Measurements from ENCODE around the gene HAPLN1.

The HAPLN1 gene

DNA sequence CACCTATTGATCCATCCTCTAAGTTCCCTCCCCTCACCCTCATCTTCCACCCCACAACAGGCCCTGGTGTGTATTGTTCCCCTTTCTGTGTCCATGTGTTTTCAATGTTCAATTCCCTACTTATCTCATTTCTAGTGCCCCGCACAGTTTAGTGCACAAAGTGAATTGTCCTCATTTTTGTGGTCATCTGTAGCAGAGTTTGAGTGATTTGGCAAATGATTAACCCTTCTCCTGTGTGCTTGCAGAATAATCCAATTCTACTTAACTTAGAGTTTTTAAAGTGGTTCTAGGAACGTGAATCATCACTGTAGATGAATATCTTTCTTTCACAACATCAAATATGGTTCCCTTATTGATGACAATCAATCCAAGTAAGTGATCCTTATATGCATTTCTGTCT, 6.3 kb upstream of the HAPLN1 start:
- Histone ChIP-seq H4K91ac (ENCODE audit: low read depth, low read length, poor library complexity) (no peak overlapping the region), H3K36me3 (replicated peaks in 1 of 2; ENCODE audit: control insufficient read depth in 2 of 2, insufficient read depth in 2 of 2, low read length in 2 of 2) (no peaks in the 10 kb centered on the region), H2BK5ac (ENCODE audit: low read length) (no peak overlapping the region), H2AFZ (ENCODE audit: low read length) (no peak overlapping the region), H2AK5ac (ENCODE audit: low read depth, low read length) (no peak overlapping the region), H3K27me3 (ENCODE audit: control insufficient read depth in 3 of 3, insufficient read depth in 3 of 3, low read depth in 1 of 3, low read length in 3 of 3) (peaks cover 0 to 23% (median 0%) of the 10 kb centered on the region in 3 experiments), H2BK15ac (ENCODE audit: low read length) (no peak overlapping the region), H3K23ac (ENCODE audit: low read depth, low read length, poor library complexity) (no peak overlapping the region), H3K14ac (ENCODE audit: low read length) (no peak overlapping the region), H3K27ac (replicated peaks; ENCODE audit: low read length) (no peak overlapping the region), H3K4me3 (ENCODE audit: low read length in 2 of 2) (no peak overlapping the region), H3K9me3 (replicated peaks in 1 of 2; ENCODE audit: control insufficient read depth in 2 of 2, insufficient read depth in 1 of 2, low read depth in 1 of 2, low read length in 2 of 2) (no peaks in the 10 kb centered on the region), H3K4ac (ENCODE audit: low read length) (no peak overlapping the region), H3K4me2 (ENCODE audit: insufficient read depth, low read length, poor library complexity, severe bottlenecking) (no peak overlapping the region), H3K79me1 (ENCODE audit: low read depth, low read length) (no peaks in the 10 kb centered on the region), H3K4me1 (ENCODE audit: control insufficient read depth in 2 of 2, insufficient read depth in 1 of 2, low read depth in 1 of 2, low read length in 2 of 2) (peaks cover 0 to 3% of the 10 kb centered on the region in 2 donors), H2BK120ac (ENCODE audit: low read depth, low read length) (no peak overlapping the region), H4K8ac (ENCODE audit: low read depth, low read length) (no peak overlapping the region), H2BK12ac (ENCODE audit: low read length) (no peak overlapping the region), H3K18ac (ENCODE audit: low read length) (no peak overlapping the region), H3K9ac (ENCODE audit: low read depth, low read length, poor library complexity) (no peak overlapping the region)
- no CpG with 5 or more reads among the region's 2 CpGs for WGBS, 2 donors (ENCODE audit: extremely low coverage in 2 of 2, insufficient read length in 2 of 2, insufficient replicate concordance in 1 of 2)
- DNase-seq (ENCODE audit: low spot score), result no peak

DNA sequence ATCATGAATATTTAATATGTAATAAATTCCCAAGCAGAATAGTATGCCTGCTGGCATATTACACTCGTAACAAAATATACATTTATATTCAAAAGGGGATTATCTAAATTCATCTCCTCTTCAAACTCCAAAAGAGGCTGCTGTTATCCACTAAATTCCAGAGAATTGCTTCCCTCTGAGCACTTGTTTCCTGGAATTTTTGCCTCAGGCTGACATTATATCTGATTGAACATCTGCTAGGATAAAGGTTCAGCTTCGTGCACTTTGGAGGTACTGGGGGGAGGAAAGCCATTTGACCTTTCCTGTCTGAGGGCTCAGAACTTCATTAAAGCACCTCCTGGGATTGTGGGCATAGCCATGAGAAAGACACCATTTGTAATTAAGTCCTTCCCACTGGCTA, 4.3 kb upstream of the HAPLN1 start:
- Histone ChIP-seq H4K8ac (ENCODE audit: low read depth, low read length) (no peak overlapping the region), H2AK5ac (ENCODE audit: low read depth, low read length) (no peak overlapping the region), H2AFZ (ENCODE audit: low read length) (no peak overlapping the region), H3K27ac (replicated peaks; ENCODE audit: low read length) (no peak overlapping the region), H2BK12ac (ENCODE audit: low read length) (no peak overlapping the region), H3K27me3 (ENCODE audit: control insufficient read depth in 3 of 3, insufficient read depth in 3 of 3, low read depth in 1 of 3, low read length in 3 of 3) (peaks cover 0 to 41% (median 0%) of the 10 kb centered on the region in 3 experiments), H3K14ac (ENCODE audit: low read length) (no peak overlapping the region), H2BK5ac (ENCODE audit: low read length) (no peak overlapping the region), H3K4me3 (ENCODE audit: low read length in 2 of 2) (no peak overlapping the region), H3K9me3 (replicated peaks in 1 of 2; ENCODE audit: control insufficient read depth in 2 of 2, insufficient read depth in 1 of 2, low read depth in 1 of 2, low read length in 2 of 2) (no peaks in the 10 kb centered on the region), H2BK15ac (ENCODE audit: low read length) (no peak overlapping the region), H3K4ac (ENCODE audit: low read length) (no peak overlapping the region), H4K91ac (ENCODE audit: low read depth, low read length, poor library complexity) (no peak overlapping the region), H3K79me1 (ENCODE audit: low read depth, low read length) (no peaks in the 10 kb centered on the region), H2BK120ac (ENCODE audit: low read depth, low read length) (no peak overlapping the region), H3K4me1 (ENCODE audit: control insufficient read depth in 2 of 2, insufficient read depth in 1 of 2, low read depth in 1 of 2, low read length in 2 of 2) (peaks cover 0 to 6% of the 10 kb centered on the region in 2 donors), H3K9ac (ENCODE audit: low read depth, low read length, poor library complexity) (no peak overlapping the region), H3K18ac (ENCODE audit: low read length) (no peak overlapping the region), H3K36me3 (replicated peaks in 1 of 2; ENCODE audit: control insufficient read depth in 2 of 2, insufficient read depth in 2 of 2, low read length in 2 of 2) (no peaks in the 10 kb centered on the region), H3K4me2 (ENCODE audit: insufficient read depth, low read length, poor library complexity, severe bottlenecking) (no peak overlapping the region), H3K23ac (ENCODE audit: low read depth, low read length, poor library complexity) (no peak overlapping the region)
- DNase-seq (ENCODE audit: low spot score), result peak; percentile 5
- WGBS, 2 donors (ENCODE audit: extremely low coverage in 2 of 2, insufficient read length in 2 of 2, insufficient replicate concordance in 1 of 2), result no CpG with 5 or more reads among the region's 2 CpGs

DNA sequence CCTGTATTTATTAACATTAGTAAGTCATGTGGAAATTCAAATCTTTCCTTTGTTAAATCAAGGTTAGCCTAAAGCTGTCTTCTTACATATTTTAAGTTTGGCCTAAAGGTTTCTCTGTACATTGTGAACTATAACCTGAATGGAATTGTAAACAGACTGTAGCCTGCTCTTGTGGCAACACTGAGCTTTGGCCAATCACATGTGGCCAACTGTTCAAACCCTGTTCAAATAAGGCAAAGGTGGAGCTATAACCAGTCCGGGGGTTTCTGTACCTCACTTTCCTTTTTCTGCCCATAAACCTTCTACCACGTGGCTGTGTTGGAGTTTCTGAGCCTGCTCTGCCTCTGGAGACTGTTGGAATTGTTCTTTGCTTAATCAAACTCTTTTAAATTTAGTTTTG, 3.3 kb upstream of the HAPLN1 start:
- no peak overlapping the region for H2BK120ac ChIP-seq (ENCODE audit: low read depth, low read length)
- H3K4me1 ChIP-seq (ENCODE audit: control insufficient read depth in 2 of 2, insufficient read depth in 1 of 2, low read depth in 1 of 2, low read length in 2 of 2), result peaks cover 0 to 6% of the 10 kb centered on the region in 2 donors
- H2BK5ac ChIP-seq (ENCODE audit: low read length), result no peak overlapping the region
- no peak overlapping the region for H2AK5ac ChIP-seq (ENCODE audit: low read depth, low read length)
- H3K4me2 ChIP-seq (ENCODE audit: insufficient read depth, low read length, poor library complexity, severe bottlenecking), result no peak overlapping the region
- H2BK15ac ChIP-seq (ENCODE audit: low read length), result no peak overlapping the region
- no peak overlapping the region for H2BK12ac ChIP-seq (ENCODE audit: low read length)
- H3K4me3 ChIP-seq (ENCODE audit: low read length in 2 of 2), result no peak overlapping the region
- H3K9me3 ChIP-seq (replicated peaks in 1 of 2; ENCODE audit: control insufficient read depth in 2 of 2, insufficient read depth in 1 of 2, low read depth in 1 of 2, low read length in 2 of 2), result no peaks in the 10 kb centered on the region
- no peak overlapping the region for H2AFZ ChIP-seq (ENCODE audit: low read length)
- WGBS, 2 donors (ENCODE audit: extremely low coverage in 2 of 2, insufficient read length in 2 of 2, insufficient replicate concordance in 1 of 2), result no CpG with 5 or more reads among the region's 2 CpGs
- H3K79me1 ChIP-seq (ENCODE audit: low read depth, low read length), result no peaks in the 10 kb centered on the region
- H4K8ac ChIP-seq (ENCODE audit: low read depth, low read length), result no peak overlapping the region
- H3K23ac ChIP-seq (ENCODE audit: low read depth, low read length, poor library complexity), result no peak overlapping the region
- no peaks in the 10 kb centered on the region for H3K36me3 ChIP-seq (replicated peaks in 1 of 2; ENCODE audit: control insufficient read depth in 2 of 2, insufficient read depth in 2 of 2, low read length in 2 of 2)
- no peak for DNase-seq (ENCODE audit: low spot score)
- H3K18ac ChIP-seq (ENCODE audit: low read length), result no peak overlapping the region
- no peak overlapping the region for H3K9ac ChIP-seq (ENCODE audit: low read depth, low read length, poor library complexity)
- no peak overlapping the region for H3K14ac ChIP-seq (ENCODE audit: low read length)
- peaks cover 0 to 47% (median 0%) of the 10 kb centered on the region in 3 experiments for H3K27me3 ChIP-seq (ENCODE audit: control insufficient read depth in 3 of 3, insufficient read depth in 3 of 3, low read depth in 1 of 3, low read length in 3 of 3)
- no peak overlapping the region for H4K91ac ChIP-seq (ENCODE audit: low read depth, low read length, poor library complexity)
- no peak overlapping the region for H3K4ac ChIP-seq (ENCODE audit: low read length)
- no peak overlapping the region for H3K27ac ChIP-seq (replicated peaks; ENCODE audit: low read length)

DNA sequence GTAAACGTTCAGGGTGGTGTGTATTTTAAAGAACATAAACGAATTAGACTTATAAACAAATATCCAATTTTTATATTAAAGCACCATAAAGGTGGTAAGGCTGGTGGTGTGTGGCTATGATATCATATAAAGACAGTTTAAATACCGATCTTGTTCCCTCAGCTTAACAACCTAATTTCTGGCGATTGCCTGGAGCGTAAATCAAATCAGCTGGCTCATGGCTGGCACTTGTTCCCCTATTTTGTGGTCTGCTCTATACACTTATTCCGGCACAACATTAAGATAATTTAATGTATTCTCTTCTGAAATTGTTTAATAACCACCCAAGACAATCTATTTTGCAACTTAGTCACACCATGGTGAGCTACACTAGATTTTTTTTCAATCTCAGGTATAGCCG, 2.4 kb upstream of the HAPLN1 start:
- H3K79me1 ChIP-seq (ENCODE audit: low read depth, low read length), result no peaks in the 10 kb centered on the region
- no peak overlapping the region for H3K4me3 ChIP-seq (ENCODE audit: low read length in 2 of 2)
- H3K27me3 ChIP-seq (ENCODE audit: control insufficient read depth in 3 of 3, insufficient read depth in 3 of 3, low read depth in 1 of 3, low read length in 3 of 3), result peaks cover 0 to 50% (median 0%) of the 10 kb centered on the region in 3 experiments
- no peak overlapping the region for H2BK5ac ChIP-seq (ENCODE audit: low read length)
- H2BK12ac ChIP-seq (ENCODE audit: low read length), result no peak overlapping the region
- H3K18ac ChIP-seq (ENCODE audit: low read length), result no peak overlapping the region
- no peak overlapping the region for H4K8ac ChIP-seq (ENCODE audit: low read depth, low read length)
- WGBS, 2 donors (ENCODE audit: extremely low coverage in 2 of 2, insufficient read length in 2 of 2, insufficient replicate concordance in 1 of 2), result no CpG with 5 or more reads among the region's 7 CpGs
- no peak overlapping the region for H2BK120ac ChIP-seq (ENCODE audit: low read depth, low read length)
- no peak overlapping the region for H3K9ac ChIP-seq (ENCODE audit: low read depth, low read length, poor library complexity)
- H3K36me3 ChIP-seq (replicated peaks in 1 of 2; ENCODE audit: control insufficient read depth in 2 of 2, insufficient read depth in 2 of 2, low read length in 2 of 2), result no peaks in the 10 kb centered on the region
- H2AK5ac ChIP-seq (ENCODE audit: low read depth, low read length), result no peak overlapping the region
- H3K4me1 ChIP-seq (ENCODE audit: control insufficient read depth in 2 of 2, insufficient read depth in 1 of 2, low read depth in 1 of 2, low read length in 2 of 2), result peaks cover 0 to 6% of the 10 kb centered on the region in 2 donors
- H3K14ac ChIP-seq (ENCODE audit: low read length), result no peak overlapping the region
- H3K9me3 ChIP-seq (replicated peaks in 1 of 2; ENCODE audit: control insufficient read depth in 2 of 2, insufficient read depth in 1 of 2, low read depth in 1 of 2, low read length in 2 of 2), result no peaks in the 10 kb centered on the region
- H3K27ac ChIP-seq (replicated peaks; ENCODE audit: low read length), result no peak overlapping the region
- H2BK15ac ChIP-seq (ENCODE audit: low read length), result no peak overlapping the region
- no peak overlapping the region for H4K91ac ChIP-seq (ENCODE audit: low read depth, low read length, poor library complexity)
- no peak overlapping the region for H3K23ac ChIP-seq (ENCODE audit: low read depth, low read length, poor library complexity)
- DNase-seq (ENCODE audit: low spot score), result no peak
- peak overlapping the region; percentile 99 for H2AFZ ChIP-seq (ENCODE audit: low read length)
- no peak overlapping the region for H3K4ac ChIP-seq (ENCODE audit: low read length)
- no peak overlapping the region for H3K4me2 ChIP-seq (ENCODE audit: insufficient read depth, low read length, poor library complexity, severe bottlenecking)
